H1 (cell line): ENCODE data around the gene HERC4. TPM values are rescaled to one million over a fixed set of nuclear protein-coding genes. Genes with fewer than 3 reads are reported as not detected.

Experiments
- CTCF ChIA-PET: fragments of 300-600 bp; sonication (Branson Sonifier 250); formaldehyde crosslinking; loops from one replicate; lab custom pipeline; 2021; ENCODE audit not compliant: partially characterized antibody; lab: Charles Lee
- POLR2A ChIA-PET: fragments of 300-600 bp; sonication (Branson Sonifier 250); formaldehyde crosslinking; loops from one replicate; lab custom pipeline; 2021; ENCODE audit warnings: inconsistent platforms; ENCODE audit not compliant: partially characterized antibody; lab: Charles Lee
- DNase-seq, 2 experiments: peaks; one replicate each; pipeline versions ENCODE4 v3.0.0 to v3.0.0-alpha.2; 2010 to 2022; ENCODE audit warnings: low spot score in 2 of 2, low read depth in 1 of 2, mixed read lengths in 1 of 2
- FAIRE-seq: peaks from 2 replicates; lab custom pipeline; 2011; peaks lifted over from hg19 to GRCh38; lab: Jason Lieb, UNC
- H2AFZ ChIP-seq: 2 replicates; pipeline ENCODE4 v1.8.1; 2012; ENCODE audit warnings: low read length, inconsistent platforms
- H2AK5ac ChIP-seq: 2 replicates; pipeline ENCODE4 v1.6.1; 2013; ENCODE audit warnings: low read depth, low read length
- H2BK120ac ChIP-seq: replicated peaks from 2 replicates; pipeline ENCODE3; 2013; ENCODE audit warnings: low read depth, low read length, inconsistent platforms
- H2BK12ac ChIP-seq: 2 replicates; pipeline ENCODE4 v1.6.1; 2013; ENCODE audit warnings: low read depth, low read length
- H2BK15ac ChIP-seq: 2 replicates; pipeline ENCODE4 v1.6.1; 2013; ENCODE audit warnings: low read length
- H2BK20ac ChIP-seq: 2 replicates; pipeline ENCODE4 v1.6.1; 2013; ENCODE audit warnings: low read length
- H2BK5ac ChIP-seq: 2 replicates; pipeline ENCODE4 v1.6.1; 2013; ENCODE audit warnings: low read depth, low read length
- H3K14ac ChIP-seq: 2 replicates; pipeline ENCODE4 v1.6.1; 2013; ENCODE audit warnings: inconsistent platforms; ENCODE audit not compliant: insufficient read length
- H3K18ac ChIP-seq: 2 replicates; pipeline ENCODE4 v1.6.1; 2013; ENCODE audit warnings: low read length; ENCODE audit errors: extremely low read depth
- H3K23ac ChIP-seq: 2 replicates; pipeline ENCODE4 v1.6.1; 2013; ENCODE audit warnings: inconsistent platforms; ENCODE audit not compliant: insufficient read length
- H3K23me2 ChIP-seq: 2 replicates; pipeline ENCODE4 v1.6.1; 2013; ENCODE audit warnings: low read depth, low read length
- H3K27ac ChIP-seq: 2 replicates; pipeline ENCODE4 v1.6.1; 2011; ENCODE audit warnings: low read depth, low read length, inconsistent platforms
- H3K27me3 ChIP-seq, 4 experiments: replicated peaks in 1 of 4; 1 replicate in 1 of 4; 2 replicates in 3 of 4; pipeline versions ENCODE4 v1.6.1 to v1.8.1; 2011 to 2013; ENCODE audit warnings: low read length in 3 of 4, mild to moderate bottlenecking in 3 of 4, inconsistent platforms in 2 of 4, mixed read lengths in 2 of 4, moderate library complexity in 1 of 4; ENCODE audit not compliant: control insufficient read depth in 3 of 4, insufficient read depth in 3 of 4; ENCODE audit errors: extremely low read depth in 1 of 4
- H3K36me3 ChIP-seq, 4 experiments: 2 replicates each; pipeline versions ENCODE4 v1.6.1 to v1.8.1; 2011 to 2013; ENCODE audit warnings: mild to moderate bottlenecking in 4 of 4, low read length in 3 of 4, moderate library complexity in 2 of 4, control low read depth in 1 of 4, inconsistent platforms in 1 of 4; ENCODE audit not compliant: insufficient read depth in 4 of 4, control insufficient read depth in 2 of 4
- H3K4ac ChIP-seq: replicated peaks from 2 replicates; pipeline ENCODE3; 2013; ENCODE audit warnings: low read length, low read depth, mixed read lengths, inconsistent platforms; ENCODE audit not compliant: insufficient read length
- H3K4me1 ChIP-seq, 4 experiments: replicated peaks in 1 of 4; 1 replicate in 1 of 4; 2 replicates in 3 of 4; pipeline versions ENCODE4 v1.6.1 to v1.8.1; 2011 to 2013; ENCODE audit warnings: low read length in 3 of 4, inconsistent platforms in 2 of 4, mixed read lengths in 1 of 4; ENCODE audit not compliant: insufficient read depth in 4 of 4, control insufficient read depth in 3 of 4
- H3K4me2 ChIP-seq, 2 experiments: 2 replicates each; pipeline versions ENCODE4 v1.6.1 to v1.8.1; 2011 to 2013; ENCODE audit warnings: low read depth in 2 of 2, low read length in 2 of 2, control low read depth in 1 of 2, inconsistent platforms in 1 of 2, mild to moderate bottlenecking in 1 of 2; ENCODE audit not compliant: insufficient read depth in 1 of 2
- H3K4me3 ChIP-seq, 4 experiments: fragments of 200-600, 300-600 bp in 1 of 4; sonication (generic), shearing (Covaris generic), sonication (Bioruptor Twin) in 1 of 4; 2 replicates each; pipeline versions ENCODE4 v1.5.1 to v1.8.1; 2011 to 2016; ENCODE audit warnings: low read length in 4 of 4, low read depth in 3 of 4, control low read depth in 2 of 4, inconsistent platforms in 2 of 4, mild to moderate bottlenecking in 2 of 4, mixed read lengths in 1 of 4, moderate library complexity in 1 of 4; ENCODE audit not compliant: insufficient read depth in 2 of 4; ENCODE audit errors: extremely low read depth in 1 of 4
- H3K56ac ChIP-seq: replicated peaks from 2 replicates; pipeline ENCODE3; 2013; ENCODE audit warnings: low read depth, mild to moderate bottlenecking, mixed read lengths, low read length, inconsistent platforms; ENCODE audit not compliant: insufficient read length
- H3K79me1 ChIP-seq: 2 replicates; pipeline ENCODE4 v1.6.1; 2013; ENCODE audit warnings: low read depth, low read length, control low read depth
- H3K79me2 ChIP-seq, 2 experiments: 2 replicates each; pipeline versions ENCODE4 v1.6.1 to v1.8.1; 2012 to 2013; ENCODE audit warnings: low read length in 2 of 2, mild to moderate bottlenecking in 2 of 2, inconsistent platforms in 1 of 2; ENCODE audit not compliant: insufficient read depth in 2 of 2, control insufficient read depth in 1 of 2
- H3K9ac ChIP-seq, 4 experiments: replicated peaks in 1 of 4; 1 replicate in 1 of 4; 2 replicates in 3 of 4; pipeline versions ENCODE4 v1.6.1 to v1.8.1; 2011 to 2013; ENCODE audit warnings: low read depth in 3 of 4, low read length in 3 of 4, control low read depth in 2 of 4, mild to moderate bottlenecking in 2 of 4, moderate library complexity in 2 of 4, inconsistent platforms in 1 of 4; ENCODE audit errors: extremely low read depth in 1 of 4
- H3K9me3 ChIP-seq, 2 experiments: 2 replicates each; pipeline versions ENCODE4 v1.6.1 to v1.8.1; 2012 to 2013; ENCODE audit warnings: mild to moderate bottlenecking in 2 of 2, moderate library complexity in 2 of 2, control low read depth in 1 of 2, inconsistent platforms in 1 of 2, low read depth in 1 of 2, low read length in 1 of 2, mixed read lengths in 1 of 2; ENCODE audit not compliant: insufficient read depth in 2 of 2
- H4K20me1 ChIP-seq, 2 experiments: replicated peaks in 1 of 2; 2 replicates each; pipeline versions ENCODE3 to v1.8.1; 2011 to 2013; ENCODE audit warnings: inconsistent platforms in 2 of 2, low read length in 2 of 2, mild to moderate bottlenecking in 1 of 2; ENCODE audit not compliant: insufficient read depth in 2 of 2, control insufficient read depth in 1 of 2
- H4K5ac ChIP-seq: 2 replicates; pipeline ENCODE4 v1.6.1; 2013; ENCODE audit warnings: low read length, low read depth, mixed read lengths, inconsistent platforms; ENCODE audit not compliant: insufficient read length
- H4K8ac ChIP-seq: 2 replicates; pipeline ENCODE4 v1.8.0; 2013; ENCODE audit warnings: mild to moderate bottlenecking, moderate library complexity, low read length, inconsistent platforms; ENCODE audit not compliant: insufficient read depth; ENCODE audit errors: extremely low read depth
- H4K91ac ChIP-seq: replicated peaks from 2 replicates; pipeline ENCODE3; 2013; ENCODE audit warnings: low read length, mixed read lengths, inconsistent platforms; ENCODE audit not compliant: insufficient read length
- CHD2 ChIP-seq: IDR thresholded peaks from 2 replicates; pipeline ENCODE4 v1.6.1; 2012; ENCODE audit warnings: low read length, improper control_type of control experiment
- CREB1 ChIP-seq: IDR thresholded peaks from 2 replicates; pipeline ENCODE4 v1.6.1; 2012; ENCODE audit warnings: inconsistent platforms
- EP300 ChIP-seq, 2 experiments: IDR thresholded peaks; 1 replicate in 1 of 2; 2 replicates in 1 of 2; pipeline ENCODE4 v1.6.1; 2011 to 2012; ENCODE audit warnings: low read depth in 2 of 2, low read length in 2 of 2, mild to moderate bottlenecking in 2 of 2, borderline replicate concordance in 1 of 2, inconsistent platforms in 1 of 2, moderate library complexity in 1 of 2
- KDM4A ChIP-seq: IDR thresholded peaks from one replicate; pipeline ENCODE4 v1.7.1; 2012; ENCODE audit warnings: low read depth, mild to moderate bottlenecking, moderate library complexity, low read length, inconsistent platforms; ENCODE audit not compliant: severe bottlenecking
- PHF8 ChIP-seq: fragments of 200-600 bp; sonication (generic); conservative IDR thresholded peaks from 2 replicates; pipeline ENCODE4 v1.7.1; 2012; ENCODE audit warnings: low read depth, mild to moderate bottlenecking, inconsistent platforms, low read length, moderate library complexity
- POLR2AphosphoS5 ChIP-seq: IDR thresholded peaks from 2 replicates; pipeline ENCODE4 v1.6.1; 2011; ENCODE audit warnings: low read depth, low read length
- SIN3A ChIP-seq, 2 experiments: IDR thresholded peaks in 1 of 2; conservative IDR thresholded peaks in 1 of 2; 2 replicates each; pipeline ENCODE4 v1.6.1; 2011 to 2012; ENCODE audit warnings: low read length in 2 of 2, improper control_type of control experiment in 1 of 2, low read depth in 1 of 2, mild to moderate bottlenecking in 1 of 2
- SP4 ChIP-seq: IDR thresholded peaks from 2 replicates; pipeline ENCODE4 v1.6.1; 2012; ENCODE audit warnings: low read length, inconsistent platforms
- SRF ChIP-seq: IDR thresholded peaks from 2 replicates; pipeline ENCODE4 v1.6.1; 2011; ENCODE audit warnings: mild to moderate bottlenecking, low read depth, low read length, moderate library complexity
- TBP ChIP-seq: IDR thresholded peaks from 2 replicates; pipeline ENCODE4 v1.6.1; 2011; ENCODE audit warnings: low read depth, low read length, improper control_type of control experiment
- ZNF274 ChIP-seq: IDR thresholded peaks from 2 replicates; pipeline ENCODE4 v1.7.0; 2012; ENCODE audit warnings: low read length, borderline replicate concordance; ENCODE audit errors: extremely low read depth
- WGBS, 2 experiments: shearing (Covaris generic) in 1 of 2; methylation state at CpG; one replicate each; pipeline versions ENCODE4 v1.1.6 to v1.1.7; 2013 to 2015; ENCODE audit warnings: low lambda C conversion rate in 2 of 2, mixed read lengths in 2 of 2, inconsistent platforms in 1 of 2, low coverage in 1 of 2, missing lambda C conversion rate in 1 of 2; ENCODE audit not compliant: insufficient replicate concordance in 2 of 2, insufficient coverage in 1 of 2, insufficient read length in 1 of 2; ENCODE audit errors: extremely low coverage in 1 of 2, missing lambda C conversion rate in 1 of 2; 5-methylcytosine and 5-hydroxymethylcytosine counted together
- polyA plus RNA-seq, 7 experiments: library from polyadenylated mRNA; depleted of rRNA in 3 of 7; stranded (reverse) in 5 of 7; unstranded in 2 of 7; fragments of >200 nt in 5 of 7; fragments of 200-250 nt in 2 of 7; gene quantifications; 1 replicate in 5 of 7; 2 replicates in 1 of 7; 4 replicates in 1 of 7; pipeline versions ENCODE4 v1.2.1 to v1.2.3, GENCODE V29; 2011 to 2013; ENCODE audit warnings: missing spikeins in 2 of 7, mixed read lengths in 2 of 7
- total RNA-seq: library from RNA; stranded (reverse); fragmentation: NEBNext Ultra II Directional; extraction: Animal tissue kit (Norgen Biotek cat#: 25700); gene quantifications from 2 replicates; pipeline ENCODE4 v1.2.1, GENCODE V29; 2021

The HERC4 gene
- total and polyA plus RNA-seq, 2 of the 8 experiments (the other 6 are each of a cell fraction or from before 2014, with no cell fraction given) = 7.5 to 44.0 TPM

- no peak overlapping the region for H3K56ac ChIP-seq
- H3K18ac ChIP-seq = no peak overlapping the region
- DNase-seq = no peak
- FAIRE-seq = no peak
- H2AK5ac ChIP-seq = no peak overlapping the region
- H2BK12ac ChIP-seq = no peak overlapping the region
- no peak overlapping the region for H3K4me3 ChIP-seq
- H3K79me1 ChIP-seq = no peaks in the 10 kb centered on the region
- H3K27me3 ChIP-seq = no peaks in the 10 kb centered on the region
- no peaks in the 10 kb centered on the region for H3K9me3 ChIP-seq
- 0 out of 7 replicates have a peak, but pooled peaks cover 0 to 2% (median 0%) of the 10 kb centered on the region in 4 experiments for H3K4me1 ChIP-seq
- TF ChIP-seq POLR2AphosphoS5 = no peak
- no peak for TF ChIP-seq KDM4A
- TF ChIP-seq SIN3A (conservative IDR thresholded peaks at IDR 0.05 in 1 of 2, IDR thresholded peaks at IDR 0.05 in 1 of 2; ENCODE audit: low read depth in 1 of 2, low read length in 2 of 2) = no peak
- TF ChIP-seq ZNF274 = no peak
- TF ChIP-seq SRF = no peak
- no peak for TF ChIP-seq TBP
- no peak for TF ChIP-seq EP300 (IDR thresholded peaks at IDR 0.05; ENCODE audit: borderline replicate concordance in 1 of 2, low read depth in 2 of 2, low read length in 2 of 2)
- TF ChIP-seq PHF8 = no peak
- no peak for TF ChIP-seq CHD2
- TF ChIP-seq SP4 = no peak
- no peak for TF ChIP-seq CREB1
- TF ChIP-seq, all 59 proteins: peak for 0
- ChIA-PET POLR2A (no interaction called here), CTCF (interaction anchor here (1.2 kb wide), 1 partner anchor 19 kb away, joined by 5 read pairs; no protein-coding TSS in a partner anchor)
- no peak overlapping the region for H3K4me2 ChIP-seq
- no peak overlapping the region for H2BK20ac ChIP-seq
- no peak overlapping the region for H4K5ac ChIP-seq
- H2BK5ac ChIP-seq = no peak overlapping the region
- no peak overlapping the region for H2BK120ac ChIP-seq
- H3K9ac ChIP-seq = no peak overlapping the region
- H3K27ac ChIP-seq = no peak overlapping the region
- H2BK15ac ChIP-seq = no peak overlapping the region
- H3K14ac ChIP-seq = no peak overlapping the region
- H3K36me3 ChIP-seq = peaks cover 0 to 10% (median 2%) of the 10 kb centered on the region in 4 experiments; a peak in 1 of 8 replicates
- no peaks in the 10 kb centered on the region for H3K79me2 ChIP-seq
- no peak overlapping the region for H3K4ac ChIP-seq
- H4K91ac ChIP-seq = no peak overlapping the region
- H3K23me2 ChIP-seq = no peaks in the 10 kb centered on the region
- H4K20me1 ChIP-seq = no peaks in the 10 kb centered on the region
- H2AFZ ChIP-seq = no peak overlapping the region
- H4K8ac ChIP-seq = no peak overlapping the region
- 90% methylated on average over 4 of the region's 4 CpGs; no CpG with 5 or more reads in 1 of the 2 experiments for WGBS, 2 experiments
- no peak overlapping the region for H3K23ac ChIP-seq
These were observed 74.1 kb downstream of the HERC4 start for GRCh38 chr10:68001000-68001399.
